ENCODE measurements around the gene ABTB2. TPM values are rescaled to one million over a fixed set of nuclear protein-coding genes. Genes with fewer than 3 reads are reported as not detected.

The ABTB2 gene
- total and polyA plus RNA-seq, 2 of the 8 experiments (the other 6 are each of a cell fraction or from before 2014, with no cell fraction given): 7.7 to 10.2 TPM

- TF ChIP-seq TAF7 (optimal IDR thresholded peaks at IDR 0.05; ENCODE audit: borderline replicate concordance, low read depth, low read length) (no peak), E2F6 (IDR thresholded peaks at IDR 0.05) (no peak), POLR2A (IDR thresholded peaks at IDR 0.05; ENCODE audit: control extremely low read depth in 1 of 2, low read depth in 2 of 2, low read length in 2 of 2) (no peak)
These were observed 3.0 kb downstream of the ABTB2 start (continued) for GRCh38 chr11:34354782-34355181.
